MM.1S (cell line): ENCODE results near the gene DLGAP1.

Source experiments
- CTCF ChIP-seq: fragments of 300-600 bp; sonication (generic); IDR thresholded peaks from 2 replicates; pipeline ENCODE4 v1.5.1; 2016; ENCODE audit warnings: antibody characterized with exemption, low read length, mixed read lengths
- EZH2 ChIP-seq: fragments of 300-600 bp; sonication (generic); optimal IDR thresholded peaks from 2 replicates; pipeline ENCODE3; 2017; ENCODE audit warnings: low read depth, mild to moderate bottlenecking, antibody characterized with exemption, low read length, mixed read lengths

DNA sequence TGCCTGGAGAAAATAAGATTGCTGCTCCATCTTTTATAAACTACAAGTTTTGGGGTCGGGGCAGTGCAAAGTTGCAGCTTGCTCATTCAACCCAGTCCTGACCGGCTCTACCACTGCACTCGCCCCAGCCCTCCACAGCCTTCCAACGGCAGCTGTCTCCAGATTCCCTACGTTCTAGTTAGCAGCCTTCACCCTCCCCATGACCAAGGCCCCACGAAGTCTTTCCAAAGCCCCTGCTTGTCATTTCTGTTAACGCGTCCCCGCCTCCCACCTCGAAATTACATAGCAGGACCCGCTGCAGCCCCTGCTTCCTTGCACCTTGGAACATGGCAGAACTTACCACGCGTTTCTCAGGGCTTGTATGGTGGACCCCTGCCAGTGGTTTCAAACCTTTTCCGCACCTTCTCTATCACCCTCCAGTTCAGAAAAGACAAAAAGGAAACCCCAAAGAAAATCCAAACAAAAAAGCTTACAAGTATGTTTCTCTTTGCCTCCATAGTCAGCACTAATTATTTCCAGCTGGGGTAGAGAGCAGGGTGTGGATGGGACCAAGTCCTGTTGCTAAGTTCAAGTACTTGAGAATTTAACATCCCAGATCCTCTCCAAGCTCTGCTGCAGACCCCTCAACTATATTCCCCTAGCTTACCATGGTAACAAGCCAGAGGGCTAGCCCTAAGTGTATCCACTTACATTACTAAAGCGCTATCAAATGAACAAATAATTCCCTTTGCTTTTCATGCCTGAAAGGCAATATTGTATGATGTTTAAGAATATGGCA lies 843.6 kb downstream of the DLGAP1 start:
- TF ChIP-seq CTCF (no peak), EZH2 (no peak)
